Measurements from ENCODE around the gene OSBPL2. TPM values are rescaled to one million over a fixed set of nuclear protein-coding genes. Genes with fewer than 3 reads are reported as not detected.
A peak's percentile ranks its signal among the peaks of the same experiment; 100 is the strongest.

OSBPL2 gene
- total and polyA plus RNA-seq, 10 donors, result 9.2 to 81.7 (median 48.4) TPM

DNA sequence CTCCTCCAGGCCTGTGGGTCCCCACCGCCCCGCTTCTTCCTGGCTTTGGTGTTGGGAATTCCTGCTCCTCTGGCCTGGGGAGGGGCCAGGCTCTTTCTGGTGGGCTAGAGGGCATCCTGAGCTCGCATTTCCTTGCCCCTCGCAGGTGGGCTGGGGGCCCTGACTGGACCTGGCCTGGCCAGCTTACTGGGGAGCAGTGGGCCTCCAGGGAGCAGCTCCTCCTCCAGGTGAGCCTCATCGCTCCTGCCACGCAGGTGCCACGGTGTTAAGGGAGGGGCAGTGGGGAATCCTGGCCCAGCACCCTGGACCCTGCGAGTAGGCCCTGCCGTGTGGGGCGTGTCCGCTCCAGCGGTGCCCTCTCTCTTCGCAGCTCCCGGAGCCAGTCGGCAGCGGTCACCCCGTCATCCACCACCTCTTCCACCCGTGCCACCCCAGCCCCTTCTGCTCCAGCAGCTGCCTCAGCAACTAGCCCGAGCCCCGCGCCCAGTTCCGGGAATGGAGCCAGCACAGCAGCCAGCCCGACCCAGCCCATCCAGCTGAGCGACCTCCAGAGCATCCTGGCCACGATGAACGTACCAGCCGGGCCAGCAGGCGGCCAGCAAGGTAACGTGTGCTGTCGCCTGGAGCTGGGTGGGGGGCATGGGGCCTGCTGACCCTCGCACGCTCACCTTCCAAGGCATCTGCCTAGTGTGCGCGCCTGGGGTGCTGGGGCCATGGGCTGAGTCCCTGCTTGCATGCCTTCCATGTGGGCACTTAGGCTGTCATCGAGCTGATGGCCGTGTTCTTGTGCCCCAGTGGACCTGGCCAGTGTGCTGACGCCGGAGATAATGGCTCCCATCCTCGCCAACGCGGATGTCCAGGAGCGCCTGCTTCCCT lies 69.1 kb downstream of the OSBPL2 start:
- peaks cover 4 to 87% (median 64%) of the 10 kb centered on the region in 6 donors for H3K36me3 ChIP-seq
- H3K27me3 ChIP-seq (replicated peaks in 1 of 7), result no peaks in the 10 kb centered on the region
- H3K4me1 ChIP-seq, result peaks cover 23 to 79% (median 45%) of the 10 kb centered on the region in 6 donors
- intact Hi-C loops (cut with DNase I; ENCODE audit: low total_unique reads), result no loop called here
- H3K9me3 ChIP-seq, result no peaks in the 10 kb centered on the region
- WGBS, 5 donors, result 78 to 87% (median 85%) methylated on average over 24 to 42 of the region's 42 CpGs
- no peak overlapping the region for H3K4me3 ChIP-seq
- H3K27ac ChIP-seq, result peak overlapping the region in 4 of 8 donors; percentile 22 to 55 (median 32)
- no peak for DNase-seq
- TF ChIP-seq POLR2AphosphoS5 (IDR thresholded peaks at IDR 0.05) (peak; percentile 36 to 75 (median 55)), POLR2A (IDR thresholded peaks at IDR 0.05) (no peak)
- TF ChIP-seq, protein P1, sequence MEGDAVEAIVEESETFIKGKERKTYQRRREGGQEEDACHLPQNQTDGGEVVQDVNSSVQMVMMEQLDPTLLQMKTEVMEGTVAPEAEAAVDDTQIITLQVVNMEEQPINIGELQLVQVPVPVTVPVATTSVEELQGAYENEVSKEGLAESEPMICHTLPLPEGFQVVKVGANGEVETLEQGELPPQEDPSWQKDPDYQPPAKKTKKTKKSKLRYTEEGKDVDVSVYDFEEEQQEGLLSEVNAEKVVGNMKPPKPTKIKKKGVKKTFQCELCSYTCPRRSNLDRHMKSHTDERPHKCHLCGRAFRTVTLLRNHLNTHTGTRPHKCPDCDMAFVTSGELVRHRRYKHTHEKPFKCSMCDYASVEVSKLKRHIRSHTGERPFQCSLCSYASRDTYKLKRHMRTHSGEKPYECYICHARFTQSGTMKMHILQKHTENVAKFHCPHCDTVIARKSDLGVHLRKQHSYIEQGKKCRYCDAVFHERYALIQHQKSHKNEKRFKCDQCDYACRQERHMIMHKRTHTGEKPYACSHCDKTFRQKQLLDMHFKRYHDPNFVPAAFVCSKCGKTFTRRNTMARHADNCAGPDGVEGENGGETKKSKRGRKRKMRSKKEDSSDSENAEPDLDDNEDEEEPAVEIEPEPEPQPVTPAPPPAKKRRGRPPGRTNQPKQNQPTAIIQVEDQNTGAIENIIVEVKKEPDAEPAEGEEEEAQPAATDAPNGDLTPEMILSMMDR (IDR thresholded peaks at IDR 0.05 in 8 of 11, conservative IDR thresholded peaks at IDR 0.05 in 3 of 11), result peak in 2 of 11 experiments; percentile 27 to 44

DNA sequence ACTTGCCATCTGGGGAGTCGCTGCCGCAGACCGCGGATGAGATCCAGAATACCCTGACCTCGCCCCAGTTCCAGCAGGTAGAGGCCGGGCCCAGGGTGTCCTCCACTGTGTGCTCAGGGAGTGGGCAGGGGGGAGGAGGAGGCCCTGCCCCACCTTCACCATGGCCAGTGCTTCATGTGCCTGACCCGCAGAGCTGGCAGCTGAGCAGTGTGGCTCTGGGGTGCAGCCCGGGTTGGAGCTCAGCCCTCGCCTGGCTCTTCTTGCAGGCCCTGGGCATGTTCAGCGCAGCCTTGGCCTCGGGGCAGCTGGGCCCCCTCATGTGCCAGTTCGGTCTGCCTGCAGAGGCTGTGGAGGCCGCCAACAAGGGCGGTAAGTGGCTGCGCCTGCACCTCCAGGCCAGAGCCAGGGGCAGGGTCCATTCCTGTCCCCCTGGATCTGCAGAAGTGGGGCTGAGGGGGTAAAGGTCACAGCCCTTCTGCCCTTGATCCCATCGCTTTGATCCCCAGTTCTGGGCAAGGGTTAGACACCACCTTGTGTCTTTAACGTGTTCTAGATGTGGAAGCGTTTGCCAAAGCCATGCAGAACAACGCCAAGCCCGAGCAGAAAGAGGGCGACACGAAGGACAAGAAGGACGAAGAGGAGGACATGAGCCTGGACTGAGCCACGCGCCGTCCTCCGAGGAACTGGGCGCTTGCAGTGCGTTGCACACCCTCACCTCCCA lies 69.9 kb downstream of the OSBPL2 start:
- H3K36me3 ChIP-seq, result peaks cover 4 to 95% (median 70%) of the 10 kb centered on the region in 6 donors

DNA sequence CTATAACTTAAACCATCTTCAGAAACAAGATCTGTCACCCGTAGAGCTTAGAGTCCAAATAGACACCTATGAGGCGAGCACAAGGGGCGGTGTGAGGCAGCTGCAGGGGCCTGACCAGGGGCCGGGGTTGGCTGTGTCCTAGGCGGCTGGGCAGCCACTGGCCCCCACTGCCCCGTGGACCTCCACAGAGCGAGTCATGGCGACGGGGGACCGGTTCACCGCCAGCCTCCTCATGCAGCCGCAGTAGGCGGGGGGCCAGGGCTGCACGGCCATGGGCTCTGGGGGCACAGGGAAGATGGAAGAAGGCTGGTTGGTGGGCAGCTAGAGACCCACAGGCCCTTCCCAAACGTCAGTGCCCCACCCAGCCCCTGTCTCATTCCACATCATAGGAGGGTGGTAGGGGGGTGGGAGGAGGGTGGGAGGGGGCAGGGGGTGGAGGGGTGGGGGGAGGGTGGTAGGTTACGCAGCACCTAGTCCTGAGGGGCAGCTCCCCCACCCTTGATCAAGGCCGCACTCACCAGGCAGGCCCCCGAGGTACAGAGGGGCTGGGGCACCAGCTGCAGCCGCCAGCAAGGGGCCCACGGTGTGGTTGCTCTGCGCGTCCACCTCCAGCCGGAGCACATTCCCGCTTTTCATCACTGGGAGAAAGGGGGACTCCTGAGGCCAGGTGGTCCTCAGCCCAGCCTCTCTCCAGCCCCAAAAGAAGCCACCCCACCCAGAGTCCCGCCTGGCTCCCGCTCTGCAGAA lies 71.0 kb downstream of the OSBPL2 start:
- peak overlapping the region in 4 of 8 donors; percentile 60 to 71 (median 68) for H3K27ac ChIP-seq
- H3K9me3 ChIP-seq, result no peaks in the 10 kb centered on the region
- H3K4me3 ChIP-seq, result no peak overlapping the region
- H3K36me3 ChIP-seq, result peaks cover 3 to 98% (median 69%) of the 10 kb centered on the region in 6 donors
- intact Hi-C loops (cut with DNase I; ENCODE audit: low total_unique reads), result no loop called here
- H3K27me3 ChIP-seq (replicated peaks in 1 of 7), result no peaks in the 10 kb centered on the region
- 85 to 97% (median 89%) methylated on average over 19 to 26 of the region's 26 CpGs for WGBS, 5 donors
- no peak for DNase-seq
- no peak for TF ChIP-seq POLR2A (IDR thresholded peaks at IDR 0.05)
- TF ChIP-seq POLR2AphosphoS5 (IDR thresholded peaks at IDR 0.05), result peak in 2 of 3 donors; percentile 6 to 47
- peaks cover 15 to 67% (median 36%) of the 10 kb centered on the region in 6 donors for H3K4me1 ChIP-seq

More for the DNA sequence above, 69.9 kb downstream of the OSBPL2 start:
- H3K27me3 ChIP-seq (replicated peaks in 1 of 7), result no peaks in the 10 kb centered on the region
- 89 to 96% (median 94%) methylated on average over 18 to 29 of the region's 29 CpGs for WGBS, 5 donors
- no peak for DNase-seq
- intact Hi-C loops (cut with DNase I; ENCODE audit: low total_unique reads), result no loop called here
- peak overlapping the region in 1 of 8 donors; percentile 27 for H3K27ac ChIP-seq
- H3K4me1 ChIP-seq, result peaks cover 23 to 78% (median 45%) of the 10 kb centered on the region in 6 donors
- TF ChIP-seq, protein P1 (IDR thresholded peaks at IDR 0.05 in 8 of 11, conservative IDR thresholded peaks at IDR 0.05 in 3 of 11), result no peak
- TF ChIP-seq POLR2AphosphoS5 (IDR thresholded peaks at IDR 0.05) (peak in 2 of 3 donors; percentile 22 to 40), POLR2A (IDR thresholded peaks at IDR 0.05) (no peak)
- no peaks in the 10 kb centered on the region for H3K9me3 ChIP-seq
- H3K4me3 ChIP-seq, result no peak overlapping the region

All from spleen (tissue), 11 donors.